Liver (tissue), 9 donors: Measurements from ENCODE around the gene BEST2. TPM values are rescaled to one million over a fixed set of nuclear protein-coding genes. Genes with fewer than 3 reads are reported as not detected.

Experiments used
- DNase-seq: peaks from one replicate; pipeline ENCODE4 v3.0.0-alpha.2; 2017; ENCODE audit warnings: low spot score
- H3K27ac ChIP-seq, 2 donors: one replicate each; pipeline ENCODE4 v1.7.0; 2013; ENCODE audit warnings: inconsistent platforms in 2 of 2, low read length in 2 of 2, control low read depth in 1 of 2, low read depth in 1 of 2, mild to moderate bottlenecking in 1 of 2
- H3K27me3 ChIP-seq, 4 donors: one replicate each; pipeline versions ENCODE4 v1.6.1 to v1.7.0; 2013; ENCODE audit warnings: low read length in 3 of 4, inconsistent platforms in 1 of 4, mild to moderate bottlenecking in 1 of 4, moderate library complexity in 1 of 4; ENCODE audit not compliant: control insufficient read depth in 4 of 4, insufficient read depth in 4 of 4
- H3K36me3 ChIP-seq, 4 donors: one replicate each; pipeline versions ENCODE4 v1.6.1 to v1.7.0; 2013; ENCODE audit warnings: low read length in 3 of 4, mild to moderate bottlenecking in 3 of 4, low read depth in 1 of 4, moderate library complexity in 1 of 4; ENCODE audit not compliant: control insufficient read depth in 4 of 4, insufficient read depth in 3 of 4
- H3K4me1 ChIP-seq, 4 donors: one replicate each; pipeline versions ENCODE4 v1.6.1 to v1.7.0; 2013; ENCODE audit warnings: low read length in 3 of 4, mild to moderate bottlenecking in 3 of 4, moderate library complexity in 1 of 4; ENCODE audit not compliant: control insufficient read depth in 4 of 4, insufficient read depth in 4 of 4
- H3K4me3 ChIP-seq, 3 donors: one replicate each; pipeline versions ENCODE4 v1.6.1 to v1.7.0; 2013; ENCODE audit warnings: low read length in 3 of 3, control low read depth in 1 of 3, low read depth in 1 of 3, mild to moderate bottlenecking in 1 of 3
- H3K9ac ChIP-seq, 2 donors: one replicate each; pipeline ENCODE4 v1.7.0; 2013; ENCODE audit warnings: low read length in 2 of 2, mild to moderate bottlenecking in 2 of 2, moderate library complexity in 2 of 2, control low read depth in 1 of 2, low read depth in 1 of 2
- H3K9me3 ChIP-seq, 4 donors: one replicate each; pipeline versions ENCODE4 v1.6.1 to v1.7.0; 2013; ENCODE audit warnings: low read length in 3 of 4; ENCODE audit not compliant: control insufficient read depth in 4 of 4
- EGR1 ChIP-seq, 2 donors: IDR thresholded peaks; 2 replicates each; pipeline ENCODE4 v1.6.1; 2016 to 2018; ENCODE audit warnings: antibody characterized with exemption in 2 of 2, low read depth in 2 of 2
- FOXA1 ChIP-seq: IDR thresholded peaks from 2 replicates; pipeline ENCODE4 v1.6.1; 2016; ENCODE audit warnings: antibody characterized with exemption
- FOXA2 ChIP-seq: IDR thresholded peaks from 2 replicates; pipeline ENCODE4 v1.6.1; 2016; ENCODE audit warnings: antibody characterized with exemption
- GABPA ChIP-seq, 2 donors: IDR thresholded peaks in 1 of 2; conservative IDR thresholded peaks in 1 of 2; 2 replicates each; pipeline ENCODE4 v1.6.1; 2016; ENCODE audit warnings: antibody characterized with exemption in 2 of 2, mild to moderate bottlenecking in 1 of 2, moderate library complexity in 1 of 2
- HNF4A ChIP-seq, 2 donors: conservative IDR thresholded peaks; 2 replicates each; pipeline ENCODE4 v1.6.1; 2016; ENCODE audit warnings: antibody characterized with exemption in 2 of 2, mild to moderate bottlenecking in 2 of 2
- HNF4G ChIP-seq: IDR thresholded peaks from 2 replicates; pipeline ENCODE4 v1.6.1; 2016; ENCODE audit warnings: antibody characterized with exemption
- JUND ChIP-seq, 2 donors: IDR thresholded peaks; 2 replicates each; pipeline ENCODE4 v1.6.1; 2016; ENCODE audit warnings: antibody characterized with exemption in 2 of 2
- RAD21 ChIP-seq, 2 donors: IDR thresholded peaks; 2 replicates each; pipeline ENCODE4 v1.6.1; 2016; ENCODE audit warnings: antibody characterized with exemption in 2 of 2, mild to moderate bottlenecking in 2 of 2
- RXRA ChIP-seq, 2 donors: IDR thresholded peaks; 2 replicates each; pipeline ENCODE4 v1.6.1; 2017 to 2018; ENCODE audit warnings: antibody characterized with exemption in 2 of 2, mild to moderate bottlenecking in 1 of 2
- SP1 ChIP-seq: IDR thresholded peaks from 2 replicates; pipeline ENCODE4 v1.6.1; 2018; ENCODE audit warnings: antibody characterized with exemption, mild to moderate bottlenecking
- TAF1 ChIP-seq: conservative IDR thresholded peaks from 2 replicates; pipeline ENCODE4 v1.6.1; 2016; ENCODE audit warnings: antibody characterized with exemption, mild to moderate bottlenecking
- YY1 ChIP-seq: IDR thresholded peaks from 2 replicates; pipeline ENCODE4 v1.6.1; 2016; ENCODE audit warnings: antibody characterized with exemption, mild to moderate bottlenecking
- ZBTB33 ChIP-seq: IDR thresholded peaks from 2 replicates; pipeline ENCODE4 v1.6.1; 2016; ENCODE audit warnings: antibody characterized with exemption
- WGBS: extraction: QIAGEN DNeasy Blood & Tissue Kit; methylation state at CpG from one replicate; pipeline ENCODE4 v1.1.7; 2013; 5-methylcytosine and 5-hydroxymethylcytosine counted together
- polyA plus RNA-seq, 2 donors: library from polyadenylated mRNA; stranded (reverse) in 1 of 2; unstranded in 1 of 2; fragments of 200-250 nt in 1 of 2; fragments of >200 nt in 1 of 2; fragmentation: Nextera tagmentation in 1 of 2; extraction: Ambion mirVana in 1 of 2; gene quantifications; one replicate each; pipeline versions ENCODE4 v1.2.1 to v1.2.3, GENCODE V29; 2013 to 2015
- total RNA-seq, 2 donors: library from RNA; depleted of rRNA; stranded (reverse); fragments of >200 nt; gene quantifications; one replicate each; pipeline ENCODE4 v1.2.3, GENCODE V29; 2014
- TF ChIP-seq, protein P1 (sequence below): IDR thresholded peaks from 2 replicates; pipeline ENCODE4 v1.6.1; 2016; ENCODE audit warnings: antibody characterized with exemption, mild to moderate bottlenecking
- donor health status: healthy.
- donor health status: healthy.
- donor health status: healthy.
- donor health status: healthy.
- donor health status: healthy.

BEST2 gene
- total and polyA plus RNA-seq, 4 donors, result not detected

- peak; percentile 50 for DNase-seq
- WGBS, result 11% methylated on average over 59 of the region's 59 CpGs
- H3K27ac ChIP-seq, result peak overlapping the region; percentile 26 to 79
- no peaks in the 10 kb centered on the region for H3K27me3 ChIP-seq
- peak overlapping the region; percentile 11 to 79 for H3K9ac ChIP-seq
- no peak for TF ChIP-seq TAF1
- TF ChIP-seq FOXA2, result no peak
- no peak for TF ChIP-seq ZBTB33
- no peak for TF ChIP-seq RAD21 (IDR thresholded peaks at IDR 0.05)
- no peak for TF ChIP-seq GABPA (IDR thresholded peaks at IDR 0.05 in 1 of 2, conservative IDR thresholded peaks at IDR 0.05 in 1 of 2)
- TF ChIP-seq JUND (IDR thresholded peaks at IDR 0.05), result no peak
- TF ChIP-seq HNF4A (conservative IDR thresholded peaks at IDR 0.05), result no peak
- no peak for TF ChIP-seq SP1
- no peak for TF ChIP-seq YY1
- no peak for TF ChIP-seq HNF4G
- no peak for TF ChIP-seq FOXA1
- no peak for TF ChIP-seq RXRA (IDR thresholded peaks at IDR 0.05)
- no peaks in the 10 kb centered on the region for H3K9me3 ChIP-seq
- peak overlapping the region; percentile 54 to 98 (median 78) for H3K4me3 ChIP-seq
- H3K36me3 ChIP-seq, result peaks cover 0 to 8% (median 3%) of the 10 kb centered on the region in 4 donors
- peaks cover 9 to 42% (median 37%) of the 10 kb centered on the region in 4 donors for H3K4me1 ChIP-seq
Measured at GRCh38 chr19:12720851-12721655, 30.5 kb upstream of the BEST2 start.

GRCh38 chr19:12721656-12722565, 29.7 kb upstream of the BEST2 start:
- peak overlapping the region; percentile 26 to 79 for H3K27ac ChIP-seq
- TF ChIP-seq RXRA (IDR thresholded peaks at IDR 0.05), result peak in 1 of 2 donors; percentile 30
- TF ChIP-seq TAF1, result no peak
- under 1% methylated on average over 65 of the region's 65 CpGs for WGBS

GRCh38 chr19:12722566-12723380, 28.8 kb upstream of the BEST2 start:
- Histone ChIP-seq H3K9me3 (no peaks in the 10 kb centered on the region), H3K4me3 (peak overlapping the region; percentile 49 to 98 (median 73)), H3K36me3 (peaks cover 0 to 7% (median 3%) of the 10 kb centered on the region in 4 donors), H3K9ac (peak overlapping the region; percentile 17 to 84), H3K4me1 (peaks cover 6 to 43% (median 34%) of the 10 kb centered on the region in 4 donors), H3K27me3 (no peaks in the 10 kb centered on the region), H3K27ac (peak overlapping the region; percentile 26 to 79)
- WGBS, result 3% methylated on average over 32 of the region's 32 CpGs
- peak; percentile 89 for DNase-seq
- TF ChIP-seq EGR1 (IDR thresholded peaks at IDR 0.05; ENCODE audit: low read depth in 2 of 2) (no peak), RAD21 (IDR thresholded peaks at IDR 0.05) (peak in 1 of 2 donors; percentile 13), GABPA (IDR thresholded peaks at IDR 0.05 in 1 of 2, conservative IDR thresholded peaks at IDR 0.05 in 1 of 2) (peak in 1 of 2 donors; percentile 88), ZBTB33 (no peak), FOXA2 (no peak), TAF1 (peak; percentile 21), FOXA1 (no peak), HNF4A (conservative IDR thresholded peaks at IDR 0.05) (peak; percentile 38 to 50)
- TF ChIP-seq, protein P1, sequence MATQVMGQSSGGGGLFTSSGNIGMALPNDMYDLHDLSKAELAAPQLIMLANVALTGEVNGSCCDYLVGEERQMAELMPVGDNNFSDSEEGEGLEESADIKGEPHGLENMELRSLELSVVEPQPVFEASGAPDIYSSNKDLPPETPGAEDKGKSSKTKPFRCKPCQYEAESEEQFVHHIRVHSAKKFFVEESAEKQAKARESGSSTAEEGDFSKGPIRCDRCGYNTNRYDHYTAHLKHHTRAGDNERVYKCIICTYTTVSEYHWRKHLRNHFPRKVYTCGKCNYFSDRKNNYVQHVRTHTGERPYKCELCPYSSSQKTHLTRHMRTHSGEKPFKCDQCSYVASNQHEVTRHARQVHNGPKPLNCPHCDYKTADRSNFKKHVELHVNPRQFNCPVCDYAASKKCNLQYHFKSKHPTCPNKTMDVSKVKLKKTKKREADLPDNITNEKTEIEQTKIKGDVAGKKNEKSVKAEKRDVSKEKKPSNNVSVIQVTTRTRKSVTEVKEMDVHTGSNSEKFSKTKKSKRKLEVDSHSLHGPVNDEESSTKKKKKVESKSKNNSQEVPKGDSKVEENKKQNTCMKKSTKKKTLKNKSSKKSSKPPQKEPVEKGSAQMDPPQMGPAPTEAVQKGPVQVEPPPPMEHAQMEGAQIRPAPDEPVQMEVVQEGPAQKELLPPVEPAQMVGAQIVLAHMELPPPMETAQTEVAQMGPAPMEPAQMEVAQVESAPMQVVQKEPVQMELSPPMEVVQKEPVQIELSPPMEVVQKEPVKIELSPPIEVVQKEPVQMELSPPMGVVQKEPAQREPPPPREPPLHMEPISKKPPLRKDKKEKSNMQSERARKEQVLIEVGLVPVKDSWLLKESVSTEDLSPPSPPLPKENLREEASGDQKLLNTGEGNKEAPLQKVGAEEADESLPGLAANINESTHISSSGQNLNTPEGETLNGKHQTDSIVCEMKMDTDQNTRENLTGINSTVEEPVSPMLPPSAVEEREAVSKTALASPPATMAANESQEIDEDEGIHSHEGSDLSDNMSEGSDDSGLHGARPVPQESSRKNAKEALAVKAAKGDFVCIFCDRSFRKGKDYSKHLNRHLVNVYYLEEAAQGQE, result no peak

More at GRCh38 chr19:12721656-12722565, 29.7 kb upstream of the BEST2 start:
- Histone ChIP-seq H3K9ac (peak overlapping the region; percentile 45 to 79), H3K4me1 (peaks cover 6 to 42% (median 35%) of the 10 kb centered on the region in 4 donors), H3K4me3 (peak overlapping the region; percentile 54 to 98 (median 78)), H3K27me3 (no peaks in the 10 kb centered on the region), H3K9me3 (no peaks in the 10 kb centered on the region), H3K36me3 (peaks cover 0 to 8% (median 3%) of the 10 kb centered on the region in 4 donors)
- DNase-seq, result peak; percentile 71
